Measurements from ENCODE around the gene SLC7A6OS. TPM values are rescaled to one million over a fixed set of nuclear protein-coding genes. Genes with fewer than 3 reads are reported as not detected.
A peak's percentile ranks its signal among the peaks of the same experiment; 100 is the strongest.

Gene SLC7A6OS
- total RNA-seq, 2 donors from 2014 or later: 9.9 to 12.5 TPM

DNA sequence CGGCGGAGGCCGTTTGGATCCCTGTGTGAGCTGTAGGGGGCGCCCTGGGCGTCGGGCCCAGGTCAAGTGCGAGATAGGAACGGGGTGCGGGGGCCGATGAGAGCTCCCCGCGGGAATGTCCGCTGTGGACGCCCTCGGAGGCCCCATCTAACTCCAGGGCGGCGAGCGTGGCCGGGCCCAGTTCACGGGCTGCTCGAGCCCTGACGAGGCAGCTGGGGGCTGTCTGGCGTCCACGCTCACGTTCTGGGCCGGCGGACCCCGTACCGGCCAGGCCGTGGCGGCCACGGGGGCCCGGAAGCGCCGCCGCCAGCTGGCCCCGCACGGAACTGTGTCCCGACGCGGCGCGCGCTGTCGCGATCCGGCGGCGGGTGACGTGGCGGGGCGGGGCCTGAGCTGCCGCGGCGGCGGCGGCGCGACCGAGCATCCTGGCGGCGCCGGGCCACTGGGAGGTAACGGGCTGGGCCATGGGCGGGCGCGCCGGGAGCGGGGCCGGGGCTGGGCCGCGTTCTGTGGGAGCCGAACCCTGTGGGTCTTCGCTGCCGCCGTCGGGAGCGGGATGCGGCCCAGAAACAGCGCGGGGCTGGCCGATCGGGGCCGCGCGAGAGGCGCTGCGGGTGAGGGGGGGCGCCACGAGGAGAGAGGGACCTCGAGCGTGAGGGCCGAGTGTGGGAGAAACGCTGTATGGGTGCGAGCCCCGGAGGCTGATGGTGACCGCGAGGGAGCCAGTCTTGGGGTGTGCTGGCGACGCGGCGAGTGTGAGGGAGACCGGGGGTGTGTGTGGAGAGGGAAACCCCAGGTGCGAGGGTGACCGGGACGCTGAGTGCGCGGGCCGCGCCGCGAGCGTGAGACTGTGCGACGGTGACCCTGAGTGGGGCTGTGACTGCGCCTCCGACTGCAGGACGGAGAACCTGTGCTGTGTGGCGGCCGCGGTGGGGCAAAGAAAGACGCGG, 46.3 kb downstream of the SLC7A6OS start, which contains the start of gene SLC7A6:
Gene SLC7A6, plus strand, starts transcription at position 399 of the 950 bp plus-strand sequence. CDS start 10,201 bp downstream, outside the sequence.
- peak; percentile 93 for DNase-seq (ENCODE audit: low spot score)

GRCh38 chr16:68263559-68264127, 47.1 kb downstream of the SLC7A6OS start:
- intact Hi-C loops (cut with DNase I): loop anchor here in 1 of 2 donors (5.0 kb wide), 1 partner anchor 64 kb away; no protein-coding TSS in a partner anchor
- DNase-seq (ENCODE audit: low spot score): no peak

More for the DNA sequence above, 46.3 kb downstream of the SLC7A6OS start, which contains the start of gene SLC7A6:
- intact Hi-C loops (cut with DNase I): loop anchor here in 1 of 2 donors (5.0 kb wide), 1 partner anchor 63 kb away; no protein-coding TSS in a partner anchor

- intact Hi-C loops (cut with DNase I): no loop called here
- DNase-seq (ENCODE audit: low spot score): no peak
These were observed 51.5 kb downstream of the SLC7A6OS start for GRCh38 chr16:68259007-68259825.

- DNase-seq (ENCODE audit: low spot score): no peak
- intact Hi-C loops (cut with DNase I): no loop called here
These were observed 52.6 kb downstream of the SLC7A6OS start for GRCh38 chr16:68257906-68258800.

DNA sequence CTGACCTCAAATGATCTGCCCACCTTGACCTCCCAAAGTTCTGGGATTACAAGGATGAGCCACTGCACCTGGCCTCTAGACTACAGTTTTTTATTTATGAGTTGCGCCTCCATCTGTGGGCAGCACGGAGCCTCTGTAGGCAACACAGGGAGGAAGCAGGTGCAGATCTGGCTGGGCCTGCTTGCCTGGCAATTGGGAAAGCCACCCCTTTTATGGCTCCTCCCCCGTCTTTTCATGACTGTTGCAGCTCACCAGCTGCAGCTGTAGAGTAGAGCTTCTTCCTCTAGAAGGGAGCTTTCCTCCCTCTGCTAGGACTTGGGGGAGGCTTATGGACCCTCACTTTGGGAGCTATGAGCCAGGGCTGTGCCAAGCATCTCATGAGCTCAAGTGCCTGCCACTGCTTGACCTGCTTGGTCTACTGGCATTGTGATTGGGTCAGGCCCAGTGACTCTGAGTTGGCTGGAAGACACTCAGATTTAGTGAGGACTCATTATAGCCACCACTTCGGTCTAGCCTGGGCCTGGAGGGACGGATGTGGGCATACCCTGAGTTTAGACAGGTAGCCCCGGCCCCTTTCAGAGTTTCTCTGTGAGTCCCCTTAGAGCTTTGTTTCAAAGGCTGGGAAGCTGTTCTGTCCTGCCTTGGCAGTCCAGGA, 53.4 kb downstream of the SLC7A6OS start:
- no peak for DNase-seq (ENCODE audit: low spot score)
- intact Hi-C loops (cut with DNase I): no loop called here

DNA sequence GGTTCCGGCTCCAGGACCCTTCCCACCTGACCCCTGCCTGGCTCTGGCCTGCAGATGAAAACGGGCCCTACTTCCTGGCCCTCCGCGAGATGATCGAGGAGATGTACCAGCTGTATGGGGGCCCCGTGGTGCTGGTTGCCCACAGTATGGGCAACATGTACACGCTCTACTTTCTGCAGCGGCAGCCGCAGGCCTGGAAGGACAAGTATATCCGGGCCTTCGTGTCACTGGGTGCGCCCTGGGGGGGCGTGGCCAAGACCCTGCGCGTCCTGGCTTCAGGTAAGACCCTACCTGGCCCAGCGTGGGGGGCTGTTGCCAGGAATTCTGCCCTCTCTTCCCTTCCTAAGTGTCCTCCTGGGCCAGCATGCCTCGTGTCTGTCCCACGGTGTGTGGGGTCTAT, 55.0 kb downstream of the SLC7A6OS start:
- intact Hi-C loops (cut with DNase I): no loop called here
- no peak for DNase-seq (ENCODE audit: low spot score)

DNA sequence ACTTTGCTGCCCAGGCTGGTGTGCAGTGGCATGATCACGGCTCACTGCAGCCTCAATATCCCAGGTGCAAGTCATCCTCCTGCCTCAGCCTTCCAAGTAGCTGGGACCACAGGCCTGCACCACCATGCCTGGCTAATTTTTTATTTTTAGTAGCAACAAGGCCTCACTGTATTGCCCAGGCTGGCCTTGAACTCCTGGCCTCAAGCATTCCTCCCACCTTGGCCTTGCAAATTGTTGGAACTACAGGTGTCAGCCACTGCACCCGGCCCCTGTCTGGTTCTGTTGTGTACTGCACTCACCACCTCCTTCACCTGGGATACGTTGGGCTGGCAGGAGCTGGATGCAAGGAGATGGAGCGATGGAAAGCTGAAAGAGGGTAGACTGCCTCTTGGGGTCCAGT, 57.0 kb downstream of the SLC7A6OS start:
- intact Hi-C loops (cut with DNase I): no loop called here
- no peak for DNase-seq (ENCODE audit: low spot score)

DNA sequence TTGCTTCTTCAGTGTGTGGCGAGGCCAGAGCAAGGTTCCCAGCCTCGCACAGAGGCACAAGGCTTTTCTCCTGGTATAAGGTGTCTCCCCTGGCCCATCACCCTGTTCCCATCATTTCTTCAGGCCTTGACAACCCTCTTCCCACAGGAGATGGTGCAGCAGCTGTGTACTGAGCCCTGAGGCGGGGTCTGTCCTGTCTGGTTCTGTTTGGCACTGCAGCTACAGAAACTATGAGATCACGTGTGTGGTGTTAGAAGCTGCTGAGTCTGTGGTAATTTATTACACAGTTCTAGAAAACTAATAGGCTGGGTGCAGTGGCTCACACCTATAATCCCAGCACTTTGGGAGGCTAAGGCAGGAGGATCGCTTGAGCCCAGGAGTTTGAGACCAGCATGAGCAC, 58.4 kb downstream of the SLC7A6OS start:
- intact Hi-C loops (cut with DNase I): no loop called here
- no peak for DNase-seq (ENCODE audit: low spot score)

DNA sequence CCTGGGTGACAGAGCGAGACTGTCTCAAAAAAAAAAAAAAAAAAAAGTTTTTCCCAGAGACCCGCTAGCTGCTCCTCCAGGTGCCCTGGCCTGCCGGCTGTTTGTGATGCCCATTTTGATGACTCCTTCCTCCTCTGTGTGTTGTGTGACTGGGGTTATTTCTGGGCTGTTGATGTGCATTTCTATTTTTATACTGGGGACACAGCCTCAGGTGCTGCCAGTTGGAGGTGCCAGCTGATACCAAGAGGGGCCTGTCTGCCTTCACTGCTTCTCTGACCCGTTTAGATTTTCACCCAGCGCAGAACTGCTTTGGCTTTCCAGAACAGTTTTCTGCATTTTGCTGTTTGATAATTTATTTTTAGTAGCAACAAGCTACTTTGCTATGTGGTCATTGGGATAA, 58.9 kb downstream of the SLC7A6OS start:
- intact Hi-C loops (cut with DNase I): no loop called here
- DNase-seq (ENCODE audit: low spot score): no peak

- intact Hi-C loops (cut with DNase I): no loop called here
- DNase-seq (ENCODE audit: low spot score): no peak
These were observed 59.8 kb downstream of the SLC7A6OS start for GRCh38 chr16:68250951-68251350.

- intact Hi-C loops (cut with DNase I): no loop called here
- no peak for DNase-seq (ENCODE audit: low spot score)
These were observed 61.4 kb downstream of the SLC7A6OS start for GRCh38 chr16:68249371-68249770.

Other genes with a start within 250 kb of the SLC7A6OS start
- gene NFATC3, start 225.6 kb downstream of the SLC7A6OS start, total RNA-seq: 10 to 100 TPM; 28.0 to 30.8 TPM
- gene ESRP2, start 74.8 kb downstream of the SLC7A6OS start, total RNA-seq: under 1 TPM in 1 of 2 donors, not detected in 1; 0.23 TPM
- gene PLA2G15, start 65.6 kb downstream of the SLC7A6OS start, total RNA-seq: 10 to 100 TPM; 11.6 to 21.9 TPM
- 10 to 100 TPM; 28.4 to 39.7 TPM for gene SLC7A6, start 46.4 kb downstream of the SLC7A6OS start, total RNA-seq
- 10 to 100 TPM; 18.1 to 22.9 TPM for gene PRMT7, start 73 bp upstream of the SLC7A6OS start, total RNA-seq
- gene SMPD3, start 137.6 kb upstream of the SLC7A6OS start, total RNA-seq: under 1 TPM; 0.19 to 0.23 TPM
- gene ZFP90, start 228.3 kb upstream of the SLC7A6OS start, total RNA-seq: 10 to 100 TPM; 17.9 to 18.1 TPM

All from posterior vena cava (tissue), 2 donors.